ENCODE data around the gene EYS. TPM values are rescaled to one million over a fixed set of nuclear protein-coding genes. Genes with fewer than 3 reads are reported as not detected.
"Not testable (repeated sequence)": the region's sequence is repeated elsewhere in the genome, so short reads cannot be mapped to it uniquely, and the experiment has no call there.

The EYS gene
- total RNA-seq, 1 experiment from 2014 or later: not detected

- no peak for DNase-seq (ENCODE audit: low read depth)
Observed at GRCh38 chr6:64243618-64244017, 1463.4 kb downstream of the EYS start.

- not testable (repeated sequence) for DNase-seq (ENCODE audit: low read depth)
Observed at GRCh38 chr6:64238908-64239307, 1468.1 kb downstream of the EYS start.

- no peak for DNase-seq (ENCODE audit: low read depth)
Observed at GRCh38 chr6:64238071-64238470, 1469.0 kb downstream of the EYS start.

GRCh38 chr6:64233746-64234145 lies 1473.3 kb downstream of the EYS start:
- no peak for DNase-seq (ENCODE audit: low read depth)

GRCh38 chr6:64231928-64232327 lies 1475.1 kb downstream of the EYS start:
- DNase-seq (ENCODE audit: low read depth): no peak

- DNase-seq (ENCODE audit: low read depth): no peak
Observed at GRCh38 chr6:64230530-64230929, 1476.5 kb downstream of the EYS start.

- no peak for DNase-seq (ENCODE audit: low read depth)
Observed at GRCh38 chr6:64227863-64228262, 1479.2 kb downstream of the EYS start.

- no peak for DNase-seq (ENCODE audit: low read depth)
Observed at GRCh38 chr6:64225503-64225902, 1481.5 kb downstream of the EYS start.

GRCh38 chr6:64224819-64225218 lies 1482.2 kb downstream of the EYS start:
- DNase-seq (ENCODE audit: low read depth): no peak

GRCh38 chr6:64221776-64222175 lies 1485.2 kb downstream of the EYS start:
- DNase-seq (ENCODE audit: low read depth): no peak

- no peak for DNase-seq (ENCODE audit: low read depth)
Observed at GRCh38 chr6:64220801-64221200, 1486.2 kb downstream of the EYS start.

GRCh38 chr6:64217721-64218620 lies 1489.1 kb downstream of the EYS start:
- no peak for DNase-seq (ENCODE audit: low read depth)

- DNase-seq (ENCODE audit: low read depth): no peak
Observed at GRCh38 chr6:64214373-64214772, 1492.7 kb downstream of the EYS start.

GRCh38 chr6:64213697-64214096 lies 1493.3 kb downstream of the EYS start:
- DNase-seq (ENCODE audit: low read depth): no peak

- no peak for DNase-seq (ENCODE audit: low read depth)
Observed at GRCh38 chr6:64197246-64197645, 1509.8 kb downstream of the EYS start.

GRCh38 chr6:64186592-64186991 lies 1520.4 kb downstream of the EYS start:
- DNase-seq (ENCODE audit: low read depth): no peak

- no peak for DNase-seq (ENCODE audit: low read depth)
Observed at GRCh38 chr6:64185621-64186020, 1521.4 kb downstream of the EYS start.

- no peak for DNase-seq (ENCODE audit: low read depth)
Observed at GRCh38 chr6:64175296-64175695, 1531.7 kb downstream of the EYS start.

- no peak for DNase-seq (ENCODE audit: low read depth)
Observed at GRCh38 chr6:64170316-64170715, 1536.7 kb downstream of the EYS start.

GRCh38 chr6:64160486-64160885 lies 1546.5 kb downstream of the EYS start:
- no peak for DNase-seq (ENCODE audit: low read depth)

- DNase-seq (ENCODE audit: low read depth): no peak
Observed at GRCh38 chr6:64155063-64155462, 1552.0 kb downstream of the EYS start.

- no peak for DNase-seq (ENCODE audit: low read depth)
Observed at GRCh38 chr6:64146876-64147275, 1560.2 kb downstream of the EYS start.

GRCh38 chr6:64146094-64146493 lies 1560.9 kb downstream of the EYS start:
- DNase-seq (ENCODE audit: low read depth): no peak

- DNase-seq (ENCODE audit: low read depth): no peak
Observed at GRCh38 chr6:64145658-64146057, 1561.4 kb downstream of the EYS start.

Measured in Daoy (cell line).